Measurements from ENCODE around the gene LBHD2. TPM values are rescaled to one million over a fixed set of nuclear protein-coding genes. Genes with fewer than 3 reads are reported as not detected.

Gene LBHD2
- total RNA-seq, 2 experiments from 2014 or later = not detected

DNA sequence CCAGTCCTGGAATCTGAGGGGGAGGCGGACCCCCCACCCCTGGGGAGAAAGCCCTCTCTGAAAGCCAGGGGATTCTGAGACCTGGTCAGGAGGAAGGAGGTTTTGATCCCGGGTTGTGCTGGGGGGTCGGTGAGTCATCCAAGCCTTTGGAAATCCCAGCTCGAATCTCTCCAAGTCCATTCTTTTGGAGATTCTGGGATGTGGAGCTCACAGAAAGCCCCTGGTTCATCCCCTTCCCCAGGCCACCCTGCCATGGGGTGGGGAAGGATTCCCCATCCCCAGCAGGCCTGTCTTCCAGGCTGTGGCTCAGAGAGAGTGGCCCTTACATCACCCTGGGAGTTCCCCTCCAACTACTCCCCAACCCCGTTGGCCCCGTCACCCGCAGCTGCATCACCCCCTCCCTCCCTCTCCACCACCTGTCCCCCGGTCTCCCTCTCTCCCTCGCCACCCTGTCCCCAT lies 24.8 kb downstream of the LBHD2 start:
- TF ChIP-seq, protein P1, sequence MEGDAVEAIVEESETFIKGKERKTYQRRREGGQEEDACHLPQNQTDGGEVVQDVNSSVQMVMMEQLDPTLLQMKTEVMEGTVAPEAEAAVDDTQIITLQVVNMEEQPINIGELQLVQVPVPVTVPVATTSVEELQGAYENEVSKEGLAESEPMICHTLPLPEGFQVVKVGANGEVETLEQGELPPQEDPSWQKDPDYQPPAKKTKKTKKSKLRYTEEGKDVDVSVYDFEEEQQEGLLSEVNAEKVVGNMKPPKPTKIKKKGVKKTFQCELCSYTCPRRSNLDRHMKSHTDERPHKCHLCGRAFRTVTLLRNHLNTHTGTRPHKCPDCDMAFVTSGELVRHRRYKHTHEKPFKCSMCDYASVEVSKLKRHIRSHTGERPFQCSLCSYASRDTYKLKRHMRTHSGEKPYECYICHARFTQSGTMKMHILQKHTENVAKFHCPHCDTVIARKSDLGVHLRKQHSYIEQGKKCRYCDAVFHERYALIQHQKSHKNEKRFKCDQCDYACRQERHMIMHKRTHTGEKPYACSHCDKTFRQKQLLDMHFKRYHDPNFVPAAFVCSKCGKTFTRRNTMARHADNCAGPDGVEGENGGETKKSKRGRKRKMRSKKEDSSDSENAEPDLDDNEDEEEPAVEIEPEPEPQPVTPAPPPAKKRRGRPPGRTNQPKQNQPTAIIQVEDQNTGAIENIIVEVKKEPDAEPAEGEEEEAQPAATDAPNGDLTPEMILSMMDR (conservative IDR thresholded peaks at IDR 0.05; ENCODE audit: low read length) = no peak
- no peak for TF ChIP-seq EZH2phosphoT487 (IDR thresholded peaks at IDR 0.05; ENCODE audit: borderline replicate concordance, low read depth, low read length)
- CTCF ChIA-PET (ENCODE audit: unreplicated experiment) = no interaction called here
- no peak overlapping the region for H2AFZ ChIP-seq (ENCODE audit: low read length)
- no TSS peak for BruUV-seq (replicated peaks)
- POLR2A ChIA-PET = no interaction called here
- H4K20me1 ChIP-seq (ENCODE audit: insufficient read depth, low read length) = no peaks in the 10 kb centered on the region
- intact Hi-C loops (cut with micrococcal nuclease; ENCODE audit: unreplicated experiment) = no loop called here
- peak; percentile 33 for DNase-seq (ENCODE audit: low spot score)
- no peak overlapping the region for H3K27ac ChIP-seq (ENCODE audit: low read depth, low read length, poor library complexity, severe bottlenecking)
- H3K9me2 ChIP-seq (ENCODE audit: insufficient read depth, low read length) = no peaks in the 10 kb centered on the region
- no peaks in the 10 kb centered on the region for H3K79me2 ChIP-seq (ENCODE audit: insufficient read depth, low read depth, low read length)
- no peaks in the 10 kb centered on the region for H3K36me3 ChIP-seq (ENCODE audit: insufficient read depth, low read length)
- H3K4me1 ChIP-seq (ENCODE audit: insufficient read depth, low read length, poor library complexity, severe bottlenecking) = peaks cover 37% of the 10 kb centered on the region
- H3K4me2 ChIP-seq (ENCODE audit: low read length) = no peak overlapping the region
- no peaks in the 10 kb centered on the region for H3K9me3 ChIP-seq (ENCODE audit: low read length)
- H3K4me3 ChIP-seq (ENCODE audit: low read depth, low read length, poor library complexity, severe bottlenecking) = no peak overlapping the region

DNA sequence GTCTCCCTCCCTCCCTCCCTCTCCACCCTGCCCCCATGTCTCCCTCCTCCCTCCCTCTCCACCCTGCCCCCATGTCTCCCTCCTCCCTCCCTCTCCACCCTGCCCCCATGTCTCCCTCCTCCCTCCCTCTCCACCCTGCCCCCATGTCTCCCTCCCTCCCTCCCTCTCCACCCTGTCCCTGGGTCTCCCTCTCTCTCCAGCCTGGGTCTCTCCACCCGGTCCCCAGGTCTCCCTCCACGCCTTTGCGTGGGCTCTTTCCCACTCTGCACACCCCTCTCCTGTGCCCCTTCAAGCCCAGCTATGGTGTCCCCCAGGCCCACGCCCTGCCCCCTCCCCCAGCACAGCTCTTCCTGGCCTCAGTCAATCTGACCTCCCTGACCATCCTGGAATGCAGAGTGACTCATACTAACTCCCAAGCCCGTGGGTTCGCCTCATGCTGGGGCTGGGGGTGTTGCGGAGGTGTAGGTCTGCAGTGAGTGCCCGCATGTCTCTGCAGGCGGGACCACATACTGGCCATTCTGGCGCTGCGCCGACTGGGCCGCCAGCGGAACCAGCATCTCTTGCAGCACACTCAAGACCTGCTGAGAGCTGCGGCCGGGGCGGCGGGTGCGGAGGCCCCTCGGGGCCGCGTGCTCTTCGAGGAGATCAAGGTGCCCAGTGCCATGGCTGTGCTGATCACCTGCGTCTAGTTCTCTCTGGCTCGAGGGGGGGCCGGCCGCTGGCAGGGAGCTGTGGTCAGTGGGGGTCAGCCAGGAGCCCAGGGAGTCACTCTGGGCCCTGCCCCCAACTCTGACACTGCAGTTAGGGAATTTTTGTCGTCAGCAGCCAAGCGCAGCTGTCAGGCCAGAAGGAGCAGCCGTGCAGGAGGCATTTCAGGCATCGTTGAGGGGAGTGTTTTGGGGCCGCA lies 25.8 kb downstream of the LBHD2 start:
- H3K79me2 ChIP-seq (ENCODE audit: insufficient read depth, low read depth, low read length) = no peaks in the 10 kb centered on the region
- intact Hi-C loops (cut with micrococcal nuclease; ENCODE audit: unreplicated experiment) = no loop called here
- no peak overlapping the region for H3K4me2 ChIP-seq (ENCODE audit: low read length)
- BruUV-seq (replicated peaks) = no TSS peak
- H3K27ac ChIP-seq (ENCODE audit: low read depth, low read length, poor library complexity, severe bottlenecking) = no peak overlapping the region
- CTCF ChIA-PET (ENCODE audit: unreplicated experiment) = interaction anchor here (0.6 kb wide), 1 partner anchor 26 kb away, joined by 3 read pairs; the partner anchor contains the start of gene LBHD2
- no peak for TF ChIP-seq EZH2phosphoT487 (IDR thresholded peaks at IDR 0.05; ENCODE audit: borderline replicate concordance, low read depth, low read length)
- TF ChIP-seq, protein P1 (conservative IDR thresholded peaks at IDR 0.05; ENCODE audit: low read length) = no peak
- no peaks in the 10 kb centered on the region for H3K36me3 ChIP-seq (ENCODE audit: insufficient read depth, low read length)
- no peak overlapping the region for H2AFZ ChIP-seq (ENCODE audit: low read length)
- no peaks in the 10 kb centered on the region for H3K9me3 ChIP-seq (ENCODE audit: low read length)
- no peaks in the 10 kb centered on the region for H3K9me2 ChIP-seq (ENCODE audit: insufficient read depth, low read length)
- no peaks in the 10 kb centered on the region for H4K20me1 ChIP-seq (ENCODE audit: insufficient read depth, low read length)
- H3K4me1 ChIP-seq (ENCODE audit: insufficient read depth, low read length, poor library complexity, severe bottlenecking) = peaks cover 37% of the 10 kb centered on the region
- POLR2A ChIA-PET = interaction anchor here (0.6 kb wide), 1 partner anchor 71 kb away, joined by 3 read pairs; no protein-coding TSS in a partner anchor
- no peak overlapping the region for H3K4me3 ChIP-seq (ENCODE audit: low read depth, low read length, poor library complexity, severe bottlenecking)
- DNase-seq (ENCODE audit: low spot score) = no peak

Data from OCI-LY7 (cell line).